GM18907 (cell line): ENCODE results near the gene FHOD3.

Source experiments
- ATAC-seq: cut with Tn5 transposase; IDR thresholded peaks from one replicate; pipeline ENCODE4 v1.9.1; 2021; ENCODE audit warnings: mild to moderate bottlenecking, moderate library complexity; ENCODE audit not compliant: unreplicated experiment

Gene FHOD3

DNA sequence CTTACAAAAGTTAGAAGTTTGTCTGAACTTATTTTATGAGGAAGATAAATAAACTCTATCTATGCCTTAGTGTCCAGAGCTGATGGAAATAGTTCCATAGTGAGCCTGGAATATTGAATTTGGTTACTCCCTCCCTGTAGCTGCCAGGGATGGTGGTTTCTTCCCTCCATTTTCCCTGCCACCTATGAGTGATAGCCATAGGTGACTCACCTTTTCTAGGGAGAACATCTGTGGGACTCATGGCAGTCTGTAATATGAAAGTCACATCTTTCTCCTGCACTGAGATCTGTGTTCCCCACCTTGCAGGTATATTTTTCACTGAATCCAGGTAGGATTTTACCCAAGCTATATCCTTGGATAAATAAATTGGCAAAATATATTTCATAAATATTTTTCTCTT lies 382.5 kb downstream of the FHOD3 start:
- ATAC-seq, result no peak

- ATAC-seq, result no peak
These were observed 388.1 kb downstream of the FHOD3 start for GRCh38 chr18:36685580-36685979.

- ATAC-seq, result peak; percentile 73
These were observed 390.8 kb downstream of the FHOD3 start for GRCh38 chr18:36688020-36688965.

DNA sequence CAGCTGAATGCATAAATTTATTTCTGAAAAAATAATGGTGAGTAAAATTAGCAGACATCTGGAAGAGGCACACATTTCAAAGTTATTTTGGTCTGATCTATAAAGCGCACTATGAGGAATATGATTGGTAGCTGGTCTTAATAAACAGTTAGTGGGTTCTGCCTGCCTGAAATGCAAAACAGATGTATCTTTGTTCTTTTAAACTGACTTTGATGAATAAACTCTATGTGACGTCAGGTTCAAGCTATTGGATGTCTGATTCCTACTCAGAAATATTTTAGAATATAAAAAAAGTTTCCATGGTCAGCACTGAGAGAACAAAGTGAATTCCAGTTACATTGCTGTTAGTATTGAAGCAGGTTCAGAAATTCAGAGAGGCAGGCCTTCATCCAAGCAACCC lies 394.9 kb downstream of the FHOD3 start:
- ATAC-seq, result no peak

DNA sequence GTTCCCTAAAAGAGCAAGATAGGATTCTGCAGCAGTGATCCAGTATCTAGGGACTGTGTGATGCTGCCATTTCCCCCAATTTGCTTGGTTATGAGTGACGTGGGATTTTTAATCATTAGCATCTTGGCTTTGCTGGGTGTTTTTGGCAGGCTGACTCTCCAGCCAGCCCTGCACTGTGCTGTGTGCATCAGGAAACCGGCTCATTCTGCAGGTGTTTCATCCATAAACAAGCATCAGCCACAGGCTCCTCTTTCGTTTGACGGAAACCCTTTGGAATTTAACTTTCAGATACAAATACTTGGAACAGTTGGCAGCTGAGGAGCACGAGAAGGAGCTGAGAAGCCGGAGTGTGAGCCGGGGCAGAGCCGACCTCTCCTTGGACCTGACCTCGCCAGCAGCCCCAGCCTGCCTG lies 395.4 kb downstream of the FHOD3 start:
- ATAC-seq, result no peak

DNA sequence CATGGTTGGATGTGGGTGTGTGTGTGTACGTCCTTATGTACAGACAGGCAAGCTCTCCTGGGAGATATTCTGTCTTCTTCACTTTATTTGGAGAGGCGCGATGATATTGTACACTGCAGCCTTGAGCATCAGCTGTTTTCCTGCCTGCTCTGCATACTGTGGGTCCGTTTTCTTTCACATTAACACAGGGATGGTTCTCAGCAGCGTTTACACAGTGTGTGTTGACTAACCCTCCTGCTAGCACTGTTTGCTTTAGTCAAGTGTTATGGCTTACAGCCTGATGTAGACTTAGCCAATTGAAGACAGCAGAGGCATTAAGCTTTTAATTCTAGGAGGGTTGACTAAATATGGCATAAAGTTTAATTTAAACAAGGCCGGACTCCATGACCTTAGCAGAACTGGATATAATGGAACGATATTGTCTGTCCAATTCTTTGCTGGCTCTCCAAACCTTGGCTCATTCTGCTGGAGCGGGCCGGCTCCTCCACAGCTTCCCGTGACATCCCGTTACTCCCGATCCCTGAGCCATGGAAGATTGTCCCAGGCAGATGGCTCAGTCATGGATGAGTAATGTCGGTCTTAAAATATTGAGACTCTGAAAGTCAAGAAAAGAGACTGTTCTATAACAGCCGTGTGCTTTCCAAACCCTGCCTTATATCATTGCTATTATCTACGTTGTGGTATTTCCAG lies 396.6 kb downstream of the FHOD3 start:
- no peak for ATAC-seq

- ATAC-seq, result no peak
These were observed 398.3 kb downstream of the FHOD3 start for GRCh38 chr18:36695806-36696205.

DNA sequence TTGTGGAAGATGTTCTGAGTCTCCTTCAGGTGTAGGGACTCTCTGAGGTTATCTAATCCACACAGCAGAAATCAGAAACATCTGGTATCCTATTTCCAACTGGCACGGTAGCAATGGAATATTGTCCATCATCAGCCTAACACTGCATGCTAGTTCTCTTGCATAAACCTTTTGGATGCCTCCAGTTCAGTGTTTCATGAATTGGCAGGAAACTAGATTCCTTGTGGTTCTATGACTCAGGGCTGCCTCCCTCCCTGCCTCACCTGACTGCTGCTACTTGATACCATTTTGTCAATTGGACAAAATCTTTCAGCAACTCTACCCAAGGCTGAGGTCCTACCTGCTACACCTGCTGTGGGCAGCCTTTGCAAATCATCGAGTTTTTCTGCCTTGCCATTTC lies 400.4 kb downstream of the FHOD3 start:
- no peak for ATAC-seq

DNA sequence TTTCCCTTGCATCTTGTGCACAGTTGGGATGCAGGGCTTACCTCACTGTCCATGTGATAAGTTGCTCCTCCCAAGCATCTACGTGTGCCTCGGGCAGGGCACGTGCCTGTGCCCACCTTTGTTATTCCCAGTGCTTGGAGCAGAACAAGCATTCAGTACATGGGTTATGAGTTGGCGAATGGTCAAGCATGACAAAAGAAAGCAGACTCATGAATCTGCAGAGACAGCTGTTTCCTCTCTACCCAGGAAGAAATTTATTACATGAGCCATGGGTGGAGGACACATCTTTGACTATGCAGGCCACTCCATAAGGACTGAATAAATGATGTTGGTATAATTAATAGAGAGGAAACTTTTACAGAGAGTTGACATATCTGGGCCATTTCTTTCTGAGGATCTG lies 403.4 kb downstream of the FHOD3 start:
- no peak for ATAC-seq

DNA sequence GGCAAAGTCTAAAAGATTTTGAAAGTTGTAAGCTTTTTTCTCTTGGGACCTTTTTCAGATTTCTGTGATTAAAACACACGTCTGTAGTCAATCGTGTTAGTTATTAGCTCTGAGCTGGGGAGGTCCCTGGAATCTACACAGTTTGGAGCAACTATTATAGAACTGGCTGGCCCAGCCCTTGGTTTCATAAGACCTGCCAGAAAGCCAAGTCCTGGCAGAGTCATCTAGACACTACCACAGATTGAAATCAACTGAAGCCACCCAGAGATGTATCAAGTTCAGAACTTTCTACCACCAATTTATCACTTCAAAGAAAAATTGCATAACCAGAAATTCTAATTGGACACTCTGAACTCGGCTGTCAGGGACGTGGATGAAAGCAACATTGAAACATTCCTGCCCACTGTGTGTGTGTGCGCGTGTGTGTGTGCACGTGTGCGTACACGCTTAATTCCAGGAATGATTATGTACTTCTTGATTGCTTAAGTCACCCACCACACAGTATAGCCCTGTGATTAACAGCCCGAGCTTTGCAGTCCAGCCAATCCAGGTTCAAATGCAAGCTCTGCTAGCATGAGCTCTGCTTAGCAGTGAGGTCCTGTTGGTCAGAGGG lies 405.0 kb downstream of the FHOD3 start:
- ATAC-seq, result no peak

DNA sequence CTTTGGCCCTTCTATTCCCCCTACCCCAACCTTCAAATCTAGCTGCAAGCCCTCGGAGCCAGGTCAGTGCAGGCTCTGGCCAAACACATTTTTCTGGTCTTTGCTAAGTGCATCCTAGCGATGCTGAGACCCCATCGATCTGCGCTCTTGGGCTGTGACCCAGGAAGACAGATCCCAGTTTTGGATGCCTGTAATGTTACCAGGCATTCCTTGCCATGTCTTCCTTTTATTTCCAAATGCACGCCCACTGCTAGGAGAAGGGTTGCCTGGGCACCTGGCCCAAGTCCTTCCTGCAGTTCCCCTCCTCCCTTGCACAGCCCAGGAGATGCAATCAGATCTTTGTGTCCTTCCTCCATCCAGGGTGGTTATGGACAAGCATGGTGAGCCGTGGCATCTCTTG lies 406.6 kb downstream of the FHOD3 start:
- ATAC-seq, result no peak

DNA sequence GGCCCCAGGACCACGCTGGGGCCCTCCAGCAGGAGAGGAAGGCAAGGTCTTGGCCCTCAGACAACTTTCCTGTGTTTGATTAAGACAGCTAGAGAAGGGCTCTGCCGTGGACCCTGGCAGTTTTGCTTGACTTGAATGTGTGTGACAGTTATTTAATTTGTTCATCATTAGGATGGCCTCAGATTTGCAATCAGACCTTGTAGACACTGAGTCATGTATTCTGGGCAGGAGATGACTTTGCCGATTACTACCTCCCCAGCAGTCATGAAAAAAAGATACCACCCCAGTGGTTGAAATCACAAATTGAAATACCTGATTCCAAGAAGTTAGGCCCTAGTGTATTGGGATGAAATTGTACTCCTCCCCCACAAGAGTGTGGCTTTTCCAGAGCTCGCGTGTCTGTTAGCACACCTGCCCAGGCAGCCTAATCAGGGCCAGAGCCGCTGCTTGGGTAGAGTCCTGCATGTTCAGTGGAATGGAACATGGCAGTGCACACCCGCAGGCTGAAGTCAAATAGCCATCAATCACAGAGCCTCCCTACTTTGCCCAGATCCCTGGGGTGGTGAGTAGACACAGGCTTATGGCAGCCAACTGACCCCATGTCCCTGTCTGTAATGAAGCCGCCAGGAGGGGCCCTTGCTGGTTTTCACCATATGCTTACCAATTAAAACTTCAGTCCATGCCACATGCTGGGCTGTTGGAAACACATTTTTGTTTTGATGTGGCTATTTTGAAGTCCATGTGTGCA lies 408.8 kb downstream of the FHOD3 start:
- ATAC-seq, result no peak

- ATAC-seq, result no peak
These were observed 410.9 kb downstream of the FHOD3 start for GRCh38 chr18:36708366-36708765.

- ATAC-seq, result no peak
These were observed 411.8 kb downstream of the FHOD3 start for GRCh38 chr18:36709315-36709714.

GRCh38 chr18:36711014-36711725 lies 413.7 kb downstream of the FHOD3 start:
- no peak for ATAC-seq

- ATAC-seq, result no peak
These were observed 414.4 kb downstream of the FHOD3 start for GRCh38 chr18:36711813-36712444.

GRCh38 chr18:36714476-36714875 lies 417.0 kb downstream of the FHOD3 start:
- ATAC-seq, result no peak

DNA sequence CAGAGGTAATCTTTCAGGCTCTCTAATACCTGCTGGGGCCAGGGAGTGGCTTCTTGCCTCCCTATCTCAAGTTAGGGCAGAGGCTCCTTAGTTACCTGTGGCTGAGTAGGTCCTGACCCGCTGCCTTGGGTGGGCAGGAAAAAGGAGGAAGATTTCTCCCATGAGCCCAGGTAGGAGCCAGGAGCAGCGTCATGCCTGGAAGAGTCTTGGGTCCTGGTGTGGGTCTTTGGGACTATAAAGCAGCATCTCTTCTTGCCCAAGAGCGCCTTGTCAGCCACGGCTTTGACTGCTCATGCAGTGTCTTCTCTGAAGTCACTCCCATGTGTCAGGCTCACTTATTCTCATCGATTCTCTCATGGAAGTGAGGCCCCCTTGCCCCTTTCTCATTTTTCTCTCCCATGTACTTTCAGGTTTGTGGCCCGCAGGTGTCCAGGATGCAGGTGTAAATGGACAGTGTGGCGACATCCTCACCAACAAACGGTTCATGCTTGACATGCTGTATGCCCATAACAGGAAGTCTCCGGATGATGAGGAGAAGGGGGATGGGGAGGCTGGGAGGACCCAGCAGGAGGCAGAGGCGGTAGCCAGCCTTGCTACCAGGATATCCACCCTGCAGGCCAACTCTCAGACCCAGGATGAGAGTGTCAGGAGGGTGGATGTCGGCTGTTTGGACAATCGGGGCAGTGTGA lies 420.1 kb downstream of the FHOD3 start:
- ATAC-seq, result no peak

DNA sequence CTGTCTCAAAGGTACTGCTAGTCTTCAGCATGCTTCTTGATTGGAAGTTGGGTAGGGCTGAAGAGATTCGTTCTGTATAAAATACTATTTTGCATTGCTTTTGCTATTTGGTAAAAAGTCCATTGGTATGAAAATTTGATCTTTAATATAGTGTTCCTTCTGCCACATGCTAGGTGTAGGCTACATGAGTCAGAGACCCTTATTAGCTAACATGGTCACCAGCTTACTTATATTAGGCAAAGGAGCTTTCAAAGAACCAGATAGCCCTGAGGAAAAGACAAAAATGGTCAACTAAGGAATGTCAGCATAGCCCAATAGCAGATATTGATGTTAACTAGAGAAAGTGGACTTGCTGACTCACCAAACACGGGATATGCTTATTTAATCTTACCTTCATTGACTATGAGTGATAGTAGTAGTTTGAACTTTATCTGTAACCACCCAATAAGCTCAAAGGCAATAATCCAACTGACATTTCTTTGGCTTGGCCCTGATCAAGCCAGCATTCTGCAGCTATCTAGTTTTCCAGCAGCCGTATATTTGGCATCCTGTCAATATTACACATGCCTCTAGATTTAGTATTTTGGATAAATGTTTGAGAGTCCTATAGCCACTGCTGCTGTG lies 421.3 kb downstream of the FHOD3 start:
- ATAC-seq, result no peak
